Ascending aorta (tissue), 2 donors: Measurements from ENCODE around the gene HILPDA. TPM values are rescaled to one million over a fixed set of nuclear protein-coding genes. Genes with fewer than 3 reads are reported as not detected.

Experiments used
- DNase-seq, 2 donors: peaks; one replicate each; pipeline ENCODE4 v3.0.0-alpha.2; 2019; ENCODE audit warnings: low spot score in 2 of 2
- H3K27ac ChIP-seq, 2 donors: fragments of 200-600 bp; sonication (generic); one replicate each; pipeline ENCODE4 v1.5.1; 2016 to 2017; ENCODE audit warnings: mild to moderate bottlenecking in 1 of 2
- H3K27me3 ChIP-seq: fragments of 200-600 bp; sonication (generic); one replicate; pipeline ENCODE4 v1.5.1; 2017
- H3K36me3 ChIP-seq, 2 donors: fragments of 200-600 bp; sonication (generic); one replicate each; pipeline ENCODE4 v1.5.1; 2016
- H3K4me1 ChIP-seq, 2 donors: fragments of 200-600 bp; sonication (generic); one replicate each; pipeline ENCODE4 v1.5.1; 2016 to 2017; ENCODE audit warnings: mild to moderate bottlenecking in 1 of 2
- H3K4me3 ChIP-seq, 2 donors: fragments of 200-600 bp; sonication (generic); one replicate each; pipeline ENCODE4 v1.5.1; 2016 to 2017; ENCODE audit warnings: mild to moderate bottlenecking in 1 of 2
- H3K9me3 ChIP-seq, 2 donors: fragments of 200-600 bp; sonication (generic); one replicate each; pipeline ENCODE4 v1.5.1; 2016
- intact Hi-C: fragments of 100-400 bp; cut with DNase I; formaldehyde crosslinking; loops from one replicate; pipeline ENCODE4 v1.15.1; 2023
- total RNA-seq: library from RNA; depleted of rRNA; stranded (reverse); fragments of >200 nt; gene quantifications from one replicate; pipeline ENCODE4 v1.1.0, GENCODE V29; 2016
- TF ChIP-seq, protein P1 (sequence below), 3 experiments: fragments of 200-600 bp in 2 of 3; fragments of 450-650 bp in 1 of 3; sonication (generic) in 2 of 3; IDR thresholded peaks; one replicate each; pipeline ENCODE4 v1.5.1; 2016 to 2019; ENCODE audit warnings: antibody characterized with exemption in 3 of 3, mild to moderate bottlenecking in 1 of 3, moderate library complexity in 1 of 3

HILPDA gene
- total RNA-seq, 1 donor from 2014 or later: 19.3 TPM

DNA sequence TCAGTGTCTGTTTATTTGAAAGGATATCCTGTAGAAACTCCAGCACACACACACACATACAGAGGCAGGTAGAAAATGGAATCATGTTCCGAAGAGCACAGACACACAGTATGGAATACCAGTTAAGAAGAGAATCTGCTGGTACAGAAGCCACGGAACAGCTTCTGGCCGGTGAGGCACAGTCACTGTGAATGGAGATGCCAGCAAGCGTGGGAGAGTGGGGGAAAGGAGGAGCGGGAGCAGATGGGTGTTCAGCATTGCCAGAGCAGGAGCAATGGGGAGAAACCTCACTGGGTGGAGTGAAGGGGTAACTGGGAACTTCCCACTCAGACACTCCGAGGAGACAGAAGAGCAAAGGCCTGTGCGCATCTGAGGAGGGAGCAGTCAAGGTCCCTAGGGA lies 36.4 kb upstream of the HILPDA start:
- no peak for DNase-seq
- intact Hi-C loops: no loop called here
- TF ChIP-seq, protein P1, sequence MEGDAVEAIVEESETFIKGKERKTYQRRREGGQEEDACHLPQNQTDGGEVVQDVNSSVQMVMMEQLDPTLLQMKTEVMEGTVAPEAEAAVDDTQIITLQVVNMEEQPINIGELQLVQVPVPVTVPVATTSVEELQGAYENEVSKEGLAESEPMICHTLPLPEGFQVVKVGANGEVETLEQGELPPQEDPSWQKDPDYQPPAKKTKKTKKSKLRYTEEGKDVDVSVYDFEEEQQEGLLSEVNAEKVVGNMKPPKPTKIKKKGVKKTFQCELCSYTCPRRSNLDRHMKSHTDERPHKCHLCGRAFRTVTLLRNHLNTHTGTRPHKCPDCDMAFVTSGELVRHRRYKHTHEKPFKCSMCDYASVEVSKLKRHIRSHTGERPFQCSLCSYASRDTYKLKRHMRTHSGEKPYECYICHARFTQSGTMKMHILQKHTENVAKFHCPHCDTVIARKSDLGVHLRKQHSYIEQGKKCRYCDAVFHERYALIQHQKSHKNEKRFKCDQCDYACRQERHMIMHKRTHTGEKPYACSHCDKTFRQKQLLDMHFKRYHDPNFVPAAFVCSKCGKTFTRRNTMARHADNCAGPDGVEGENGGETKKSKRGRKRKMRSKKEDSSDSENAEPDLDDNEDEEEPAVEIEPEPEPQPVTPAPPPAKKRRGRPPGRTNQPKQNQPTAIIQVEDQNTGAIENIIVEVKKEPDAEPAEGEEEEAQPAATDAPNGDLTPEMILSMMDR (IDR thresholded peaks at IDR 0.05): no peak
- Histone ChIP-seq H3K4me3 (no peak overlapping the region), H3K4me1 (no peaks in the 10 kb centered on the region), H3K9me3 (no peaks in the 10 kb centered on the region), H3K27me3 (no peaks in the 10 kb centered on the region), H3K27ac (no peak overlapping the region), H3K36me3 (no peaks in the 10 kb centered on the region)

DNA sequence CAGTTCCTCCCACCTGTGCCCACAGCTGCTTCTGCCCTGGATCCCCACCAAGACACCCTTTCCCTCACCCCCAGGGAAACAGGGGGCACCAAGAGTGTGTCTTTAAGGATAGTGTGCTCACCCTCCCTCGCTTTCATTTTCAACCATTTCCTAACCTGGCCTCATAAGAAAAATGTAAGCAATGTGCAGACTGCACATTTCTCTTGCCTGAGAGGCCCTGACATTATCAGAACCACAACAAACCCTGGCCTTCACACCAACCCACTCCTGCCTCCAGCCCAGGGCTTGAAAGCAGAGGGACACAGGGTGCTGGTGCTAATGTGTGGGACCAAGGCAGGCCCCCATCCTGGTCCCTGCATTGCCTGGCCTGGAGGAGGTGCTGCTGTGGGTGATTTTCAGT lies 34.9 kb upstream of the HILPDA start:
- no peaks in the 10 kb centered on the region for H3K4me1 ChIP-seq
- H3K27me3 ChIP-seq: no peaks in the 10 kb centered on the region
- TF ChIP-seq, protein P1 (IDR thresholded peaks at IDR 0.05): no peak
- intact Hi-C loops: no loop called here
- no peak overlapping the region for H3K4me3 ChIP-seq
- H3K36me3 ChIP-seq: no peaks in the 10 kb centered on the region
- no peaks in the 10 kb centered on the region for H3K9me3 ChIP-seq
- H3K27ac ChIP-seq: no peak overlapping the region
- DNase-seq: no peak

DNA sequence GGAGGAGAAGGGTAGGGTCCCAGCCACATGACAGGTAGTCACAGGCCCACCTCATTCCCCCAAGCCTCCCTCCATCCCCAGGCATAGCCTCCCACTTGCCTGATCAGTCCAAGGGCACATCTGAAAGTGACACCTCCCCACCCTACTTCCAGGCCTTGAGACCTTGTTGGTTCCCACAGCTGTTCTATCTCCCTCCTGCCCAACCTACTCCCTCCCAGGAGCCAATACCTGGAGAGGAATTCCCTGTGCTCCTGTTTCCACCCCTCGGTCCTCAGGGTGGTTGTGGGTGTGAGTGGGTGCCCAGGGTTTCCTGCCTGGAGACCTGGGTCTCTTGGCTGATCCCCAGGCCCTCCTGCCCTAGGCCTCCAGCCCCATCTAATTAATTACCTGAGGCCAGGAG lies 34.3 kb upstream of the HILPDA start:
- Histone ChIP-seq H3K27me3 (no peaks in the 10 kb centered on the region), H3K4me1 (no peaks in the 10 kb centered on the region), H3K9me3 (no peaks in the 10 kb centered on the region), H3K27ac (no peak overlapping the region), H3K4me3 (no peak overlapping the region), H3K36me3 (no peaks in the 10 kb centered on the region)
- DNase-seq: no peak
- intact Hi-C loops: no loop called here
- TF ChIP-seq, protein P1 (IDR thresholded peaks at IDR 0.05): no peak

DNA sequence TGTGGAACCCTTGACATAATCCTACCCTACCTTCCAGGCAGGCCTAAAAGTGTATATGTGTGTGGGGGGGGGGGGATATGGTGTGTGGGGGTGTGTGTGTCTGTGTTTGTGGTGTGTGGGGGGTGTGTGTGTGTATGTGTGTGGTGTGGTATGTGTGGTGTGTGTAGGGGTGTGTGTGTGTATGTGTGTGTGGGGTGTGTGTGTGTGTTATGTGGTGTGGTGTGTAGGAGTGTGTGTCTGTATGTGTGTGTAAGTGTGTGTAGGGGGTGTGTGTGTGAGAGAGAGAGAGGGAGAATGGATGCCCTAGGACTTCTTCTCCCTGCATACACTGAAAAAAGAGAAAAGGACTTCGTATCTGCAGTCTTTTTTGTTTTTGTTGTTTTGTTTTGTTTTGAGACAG lies 33.6 kb upstream of the HILPDA start:
- no peaks in the 10 kb centered on the region for H3K27me3 ChIP-seq
- no peak overlapping the region for H3K4me3 ChIP-seq
- no peak for DNase-seq
- H3K27ac ChIP-seq: no peak overlapping the region
- no peaks in the 10 kb centered on the region for H3K4me1 ChIP-seq
- TF ChIP-seq, protein P1 (IDR thresholded peaks at IDR 0.05): no peak
- intact Hi-C loops: no loop called here
- H3K9me3 ChIP-seq: no peaks in the 10 kb centered on the region
- no peaks in the 10 kb centered on the region for H3K36me3 ChIP-seq

DNA sequence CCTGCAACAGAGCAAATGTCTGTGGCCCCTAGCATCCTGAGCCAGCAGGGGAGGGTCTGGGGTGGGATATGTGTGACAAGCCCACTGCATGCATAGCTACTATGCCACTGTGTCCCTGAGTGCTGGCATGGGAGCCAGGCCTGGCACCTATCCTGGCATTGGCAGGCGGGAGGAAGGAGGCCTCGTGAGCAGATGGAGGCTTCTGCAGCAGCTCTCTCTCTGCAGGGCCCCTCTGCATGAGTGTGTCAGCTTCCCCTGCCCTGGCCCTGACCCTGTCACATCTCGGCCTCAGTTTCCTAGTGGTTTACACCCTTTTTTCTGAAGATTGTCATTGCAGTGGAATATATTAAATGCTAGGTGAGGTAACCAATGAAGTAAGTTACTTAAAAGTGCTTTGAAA lies 32.8 kb upstream of the HILPDA start:
- H3K27me3 ChIP-seq: no peaks in the 10 kb centered on the region
- DNase-seq: no peak
- TF ChIP-seq, protein P1 (IDR thresholded peaks at IDR 0.05): no peak
- H3K36me3 ChIP-seq: no peaks in the 10 kb centered on the region
- intact Hi-C loops: no loop called here
- no peak overlapping the region for H3K27ac ChIP-seq
- no peak overlapping the region for H3K4me3 ChIP-seq
- H3K9me3 ChIP-seq: no peaks in the 10 kb centered on the region
- H3K4me1 ChIP-seq: no peaks in the 10 kb centered on the region

DNA sequence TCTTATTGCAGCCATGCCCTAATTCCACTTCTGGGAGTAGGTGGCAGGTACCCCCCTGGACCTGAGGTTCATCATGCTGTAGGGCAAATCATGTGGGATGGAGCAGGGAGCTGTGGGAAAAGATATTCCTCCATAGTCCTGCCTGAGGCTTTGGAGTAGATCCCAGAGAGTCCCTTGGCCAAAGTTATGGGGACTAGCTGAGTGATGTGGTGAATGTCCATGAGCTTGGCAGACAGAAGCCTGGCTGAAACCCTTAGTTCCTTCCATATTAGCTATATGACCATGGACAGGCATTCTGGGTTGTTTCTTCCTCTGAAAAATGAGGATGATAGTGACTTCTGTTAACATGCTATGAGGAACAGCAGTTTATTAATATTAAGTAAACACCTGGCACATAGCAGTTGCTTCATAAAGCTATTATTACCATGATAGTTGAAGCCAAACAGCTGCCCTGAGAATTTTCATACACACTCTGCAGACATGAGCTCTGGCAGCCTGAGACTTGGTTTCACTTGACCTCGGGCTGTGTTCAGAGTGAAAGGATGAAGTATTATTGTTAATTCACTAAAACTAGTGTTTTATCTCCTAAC lies 30.9 kb upstream of the HILPDA start:
- no peak overlapping the region for H3K27ac ChIP-seq
- H3K27me3 ChIP-seq: no peaks in the 10 kb centered on the region
- intact Hi-C loops: loop anchor here (2.0 to 5.0 kb wide), 2 partner anchors 26 to 37 kb away; no protein-coding TSS in a partner anchor
- H3K9me3 ChIP-seq: no peaks in the 10 kb centered on the region
- H3K36me3 ChIP-seq: no peaks in the 10 kb centered on the region
- H3K4me1 ChIP-seq: no peaks in the 10 kb centered on the region
- TF ChIP-seq, protein P1 (IDR thresholded peaks at IDR 0.05): no peak
- H3K4me3 ChIP-seq: no peak overlapping the region
- DNase-seq: no peak
